Smooth muscle cell (in vitro differentiated cells): ENCODE measurements around the gene KCTD13. TPM values are rescaled to one million over a fixed set of nuclear protein-coding genes. Genes with fewer than 3 reads are reported as not detected.

Experiments used
- DNase-seq: peaks from one replicate; lab custom pipeline; 2025; ENCODE audit not compliant: unreplicated experiment; lab: John Stamatoyannopoulos, UW
- H2AFZ ChIP-seq: fragments of 200-600 bp; sonication (generic); 2 replicates; pipeline ENCODE4 v1.6.0; 2016; ENCODE audit warnings: antibody characterized with exemption, low read depth, mild to moderate bottlenecking
- H3F3A ChIP-seq: fragments of 200-600 bp; sonication (generic); 2 replicates; pipeline ENCODE4 v1.6.0; 2017; ENCODE audit warnings: antibody characterized with exemption, low read depth
- H3K27ac ChIP-seq: fragments of 200-600 bp; sonication (generic); 2 replicates; pipeline ENCODE4 v1.5.1; 2016; ENCODE audit warnings: low read depth, mild to moderate bottlenecking
- H3K27me3 ChIP-seq: fragments of 200-600 bp; sonication (generic); 2 replicates; pipeline ENCODE4 v1.6.1; 2016; ENCODE audit warnings: low read depth, mild to moderate bottlenecking
- H3K36me3 ChIP-seq: fragments of 200-600 bp; sonication (generic); 2 replicates; pipeline ENCODE4 v1.5.1; 2016; ENCODE audit warnings: low read depth
- H3K4me1 ChIP-seq: fragments of 200-600 bp; sonication (generic); 2 replicates; pipeline ENCODE4 v1.5.1; 2016; ENCODE audit warnings: low read depth
- H3K4me2 ChIP-seq: fragments of 200-600 bp; sonication (generic); 2 replicates; pipeline ENCODE4 v1.6.0; 2016; ENCODE audit warnings: mild to moderate bottlenecking
- H3K4me3 ChIP-seq: fragments of 200-600 bp; sonication (generic); 2 replicates; pipeline ENCODE4 v1.5.1; 2016; ENCODE audit warnings: mild to moderate bottlenecking
- H3K79me2 ChIP-seq: fragments of 200-600 bp; sonication (generic); 2 replicates; pipeline ENCODE4 v1.6.0; 2016; ENCODE audit warnings: low read depth, mild to moderate bottlenecking
- H3K9ac ChIP-seq: fragments of 200-600 bp; sonication (generic); 2 replicates; pipeline ENCODE4 v1.6.0; 2016; ENCODE audit warnings: low read depth
- H3K9me3 ChIP-seq: fragments of 200-600 bp; sonication (generic); replicated peaks from 2 replicates; pipeline ENCODE4 v1.5.1; 2016; ENCODE audit warnings: low read depth
- H4K20me1 ChIP-seq: fragments of 200-600 bp; sonication (generic); 2 replicates; pipeline ENCODE4 v1.6.0; 2016; ENCODE audit warnings: low read depth
- WGBS: methylation state at CpG from one replicate; pipeline ENCODE4 v1.1.7; 2016; ENCODE audit warnings: low lambda C conversion rate; 5-methylcytosine and 5-hydroxymethylcytosine counted together
- polyA plus RNA-seq: library from polyadenylated mRNA; unstranded; fragments of >200 nt; fragmentation: Nextera tagmentation; extraction: Ambion mirVana; gene quantifications from 2 replicates; pipeline ENCODE4 v1.2.1, GENCODE V29; 2016
- total RNA-seq: library from RNA; depleted of rRNA; stranded (reverse); fragments of >200 nt; gene quantifications from 2 replicates; pipeline ENCODE4 v1.2.3, GENCODE V29; 2014
- TF ChIP-seq, protein P1 (sequence below): fragments of 200-600 bp; sonication (generic); IDR thresholded peaks from 2 replicates; pipeline ENCODE4 v1.5.1; 2017; ENCODE audit warnings: borderline replicate concordance, mild to moderate bottlenecking, antibody characterized with exemption; ENCODE audit not compliant: insufficient read depth, poor library complexity, severe bottlenecking

The KCTD13 gene, protein sequence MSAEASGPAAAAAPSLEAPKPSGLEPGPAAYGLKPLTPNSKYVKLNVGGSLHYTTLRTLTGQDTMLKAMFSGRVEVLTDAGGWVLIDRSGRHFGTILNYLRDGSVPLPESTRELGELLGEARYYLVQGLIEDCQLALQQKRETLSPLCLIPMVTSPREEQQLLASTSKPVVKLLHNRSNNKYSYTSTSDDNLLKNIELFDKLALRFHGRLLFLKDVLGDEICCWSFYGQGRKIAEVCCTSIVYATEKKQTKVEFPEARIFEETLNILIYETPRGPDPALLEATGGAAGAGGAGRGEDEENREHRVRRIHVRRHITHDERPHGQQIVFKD
- total RNA-seq (8.0 and 16.3 TPM in 2 replicates), polyA plus RNA-seq (23.6 and 30.5 TPM in 2 replicates)

DNA sequence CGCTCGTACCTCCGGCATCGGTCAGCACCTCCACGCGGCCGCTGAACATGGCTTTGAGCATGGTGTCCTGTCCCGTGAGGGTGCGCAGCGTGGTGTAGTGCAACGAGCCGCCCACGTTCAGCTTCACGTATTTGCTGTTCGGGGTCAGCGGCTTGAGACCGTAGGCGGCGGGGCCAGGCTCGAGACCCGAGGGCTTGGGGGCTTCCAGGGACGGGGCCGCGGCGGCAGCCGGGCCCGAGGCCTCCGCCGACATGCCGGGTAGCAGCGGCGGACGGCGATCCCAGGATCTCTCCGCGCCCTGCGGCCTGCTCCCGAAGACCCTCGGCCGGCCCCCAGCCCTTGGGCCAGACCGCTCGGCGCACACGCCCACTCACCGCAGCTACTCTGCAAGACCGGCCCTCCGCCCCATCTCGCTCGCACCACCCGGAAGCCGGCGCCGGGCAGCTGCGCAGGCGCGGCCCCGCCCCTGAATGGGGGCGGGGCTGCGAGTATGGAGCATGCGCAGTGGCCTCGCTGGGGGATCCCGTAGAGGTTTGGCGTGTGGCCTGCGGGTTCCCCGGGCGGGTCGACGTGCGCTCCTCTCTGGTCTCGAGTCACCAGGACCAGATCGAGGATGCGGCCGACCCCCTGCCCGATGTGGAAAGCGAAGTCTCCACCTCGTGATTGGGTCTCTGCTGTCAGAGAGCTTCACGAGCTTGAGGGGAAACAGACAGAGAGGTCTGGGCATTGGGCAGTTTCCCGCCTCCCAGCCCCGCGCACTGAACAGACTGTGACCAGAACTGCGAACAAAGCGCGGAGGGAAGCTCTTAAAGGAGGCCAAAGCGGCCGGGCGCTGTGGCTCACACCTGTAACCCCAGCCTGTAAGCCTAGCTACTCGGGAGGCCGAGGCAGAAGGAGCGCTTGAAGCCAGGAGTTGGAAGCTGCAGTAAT is at the start of gene KCTD13:
Gene KCTD13, minus strand, starts transcription at position 446 of the 930 bp plus-strand sequence. Its CDS starts 193 bp downstream, at position 253.
- H4K20me1 ChIP-seq = peaks cover 5% of the 10 kb centered on the region
- H3K36me3 ChIP-seq = no peaks in the 10 kb centered on the region
- H3K79me2 ChIP-seq = peaks cover 29% of the 10 kb centered on the region
- peaks cover 7% of the 10 kb centered on the region for H3K4me1 ChIP-seq
- H2AFZ ChIP-seq = peak within 1 kb of the TSS; percentile 90
- peak within 1 kb of the TSS; percentile 90 for H3K9ac ChIP-seq
- no peaks in the 10 kb centered on the region for H3F3A ChIP-seq
- peak within 1 kb of the TSS; percentile 88 for H3K4me2 ChIP-seq
- H3K9me3 ChIP-seq = no peaks in the 10 kb centered on the region
- TF ChIP-seq, protein P1, sequence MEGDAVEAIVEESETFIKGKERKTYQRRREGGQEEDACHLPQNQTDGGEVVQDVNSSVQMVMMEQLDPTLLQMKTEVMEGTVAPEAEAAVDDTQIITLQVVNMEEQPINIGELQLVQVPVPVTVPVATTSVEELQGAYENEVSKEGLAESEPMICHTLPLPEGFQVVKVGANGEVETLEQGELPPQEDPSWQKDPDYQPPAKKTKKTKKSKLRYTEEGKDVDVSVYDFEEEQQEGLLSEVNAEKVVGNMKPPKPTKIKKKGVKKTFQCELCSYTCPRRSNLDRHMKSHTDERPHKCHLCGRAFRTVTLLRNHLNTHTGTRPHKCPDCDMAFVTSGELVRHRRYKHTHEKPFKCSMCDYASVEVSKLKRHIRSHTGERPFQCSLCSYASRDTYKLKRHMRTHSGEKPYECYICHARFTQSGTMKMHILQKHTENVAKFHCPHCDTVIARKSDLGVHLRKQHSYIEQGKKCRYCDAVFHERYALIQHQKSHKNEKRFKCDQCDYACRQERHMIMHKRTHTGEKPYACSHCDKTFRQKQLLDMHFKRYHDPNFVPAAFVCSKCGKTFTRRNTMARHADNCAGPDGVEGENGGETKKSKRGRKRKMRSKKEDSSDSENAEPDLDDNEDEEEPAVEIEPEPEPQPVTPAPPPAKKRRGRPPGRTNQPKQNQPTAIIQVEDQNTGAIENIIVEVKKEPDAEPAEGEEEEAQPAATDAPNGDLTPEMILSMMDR = no peak
- peak within 1 kb of the TSS; percentile 54 for H3K27ac ChIP-seq
- WGBS = 2% methylated on average over 72 of the region's 89 CpGs
- no peaks in the 10 kb centered on the region for H3K27me3 ChIP-seq
- DNase-seq = peak; percentile 91
- H3K4me3 ChIP-seq = peak within 1 kb of the TSS; percentile 90

DNA sequence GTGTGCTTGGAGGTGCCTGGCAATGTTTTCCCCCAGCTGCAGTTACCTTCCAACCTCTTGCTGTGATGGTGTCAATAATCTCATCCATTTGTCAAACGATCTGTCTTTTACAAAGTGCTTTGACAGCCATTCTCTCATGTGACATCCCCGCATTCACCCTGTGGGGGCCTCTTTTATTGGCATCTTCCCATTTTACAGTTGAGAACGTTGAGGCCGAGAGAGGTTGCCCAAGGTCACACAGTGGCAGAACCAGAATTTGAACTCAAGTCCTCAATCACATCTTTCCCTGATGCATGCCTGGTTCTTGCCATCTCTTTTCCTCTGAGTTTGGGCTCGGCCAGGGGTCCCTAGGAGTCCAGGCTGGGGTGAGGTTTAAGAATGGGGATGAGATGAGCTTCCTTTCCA is 49.1 kb upstream of the KCTD13 start:
- H3K9ac ChIP-seq = no peak overlapping the region
- no peaks in the 10 kb centered on the region for H3K36me3 ChIP-seq
- no peak overlapping the region for H3K27ac ChIP-seq
- H3K4me1 ChIP-seq = peaks cover 25% of the 10 kb centered on the region
- peak overlapping the region; percentile 99 for H3K4me2 ChIP-seq
- TF ChIP-seq, protein P1 = no peak
- H3K4me3 ChIP-seq = peak overlapping the region; percentile 84
- H3K9me3 ChIP-seq = no peaks in the 10 kb centered on the region
- H3K27me3 ChIP-seq = no peaks in the 10 kb centered on the region
- WGBS = 87% methylated on average over 5 of the region's 5 CpGs
- DNase-seq = no peak
- peaks cover 16% of the 10 kb centered on the region for H3F3A ChIP-seq
- H4K20me1 ChIP-seq = peaks cover 52% of the 10 kb centered on the region
- peaks cover 42% of the 10 kb centered on the region for H3K79me2 ChIP-seq
- H2AFZ ChIP-seq = no peak overlapping the region

DNA sequence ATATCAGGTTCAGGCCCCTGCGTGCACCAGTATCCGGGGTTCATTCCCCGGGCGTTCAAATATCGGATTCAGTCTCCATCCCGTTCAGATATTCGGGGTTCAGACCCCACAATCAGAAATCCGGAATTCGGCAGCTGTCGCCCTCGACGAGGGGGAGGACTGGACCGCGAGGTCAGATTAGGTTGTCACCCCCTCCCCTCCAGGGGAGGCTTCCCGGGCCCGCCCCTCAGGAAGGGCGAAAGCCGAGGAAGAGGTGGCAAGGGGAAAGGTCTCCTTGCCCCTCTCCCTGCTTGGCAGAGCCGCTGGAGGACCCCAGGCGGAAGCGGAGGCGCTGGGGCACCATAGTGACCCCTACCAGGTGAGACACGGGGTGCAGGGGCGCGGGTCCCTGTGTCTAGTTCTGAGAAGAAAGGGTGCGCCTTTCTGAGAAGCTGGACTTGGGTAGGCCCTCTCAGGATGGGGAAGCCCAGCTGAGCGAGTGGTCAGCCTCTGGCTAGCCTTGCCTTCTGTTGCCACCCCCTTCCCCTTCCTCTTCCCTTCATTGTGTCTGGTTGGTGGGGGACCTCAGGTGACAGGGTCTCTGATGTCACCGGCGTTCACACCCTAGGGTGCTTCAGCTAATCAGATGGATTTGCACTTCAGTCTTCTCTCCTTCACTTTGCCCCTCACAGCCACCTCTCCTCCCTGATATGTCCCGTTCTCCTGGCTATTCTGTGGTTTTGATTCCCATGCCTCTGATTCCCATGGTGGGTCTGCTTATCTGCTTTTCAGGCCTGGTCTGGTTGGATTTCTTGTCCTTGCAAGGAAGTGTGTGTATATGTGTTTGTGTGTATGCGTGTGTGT is 48.5 kb upstream of the KCTD13 start:
- peaks cover 51% of the 10 kb centered on the region for H4K20me1 ChIP-seq
- TF ChIP-seq, protein P1 = no peak
- DNase-seq = no peak
- peaks cover 16% of the 10 kb centered on the region for H3F3A ChIP-seq
- H3K9me3 ChIP-seq = no peaks in the 10 kb centered on the region
- WGBS = 8% methylated on average over 28 of the region's 31 CpGs
- H3K4me1 ChIP-seq = peaks cover 25% of the 10 kb centered on the region
- peak overlapping the region; percentile 94 for H2AFZ ChIP-seq
- H3K27me3 ChIP-seq = no peaks in the 10 kb centered on the region
- H3K4me3 ChIP-seq = peak overlapping the region; percentile 84
- H3K36me3 ChIP-seq = no peaks in the 10 kb centered on the region
- peak overlapping the region; percentile 99 for H3K4me2 ChIP-seq
- peak overlapping the region; percentile 86 for H3K9ac ChIP-seq
- peaks cover 42% of the 10 kb centered on the region for H3K79me2 ChIP-seq
- H3K27ac ChIP-seq = peak overlapping the region; percentile 58
